Activated T-helper 1 cell treated with Interleukin-2 at 50 U/mL for 16 hours (primary cell): Measurements from ENCODE around the gene ZNF627.
"Not testable (repeated sequence)": the region's sequence is repeated elsewhere in the genome, so short reads cannot be mapped to it uniquely, and the experiment has no call there.

Experiments used
- DNase-seq: peaks from one replicate; pipeline ENCODE4 v3.0.0-alpha.2; 2020; ENCODE audit warnings: low read depth

Gene ZNF627

DNA sequence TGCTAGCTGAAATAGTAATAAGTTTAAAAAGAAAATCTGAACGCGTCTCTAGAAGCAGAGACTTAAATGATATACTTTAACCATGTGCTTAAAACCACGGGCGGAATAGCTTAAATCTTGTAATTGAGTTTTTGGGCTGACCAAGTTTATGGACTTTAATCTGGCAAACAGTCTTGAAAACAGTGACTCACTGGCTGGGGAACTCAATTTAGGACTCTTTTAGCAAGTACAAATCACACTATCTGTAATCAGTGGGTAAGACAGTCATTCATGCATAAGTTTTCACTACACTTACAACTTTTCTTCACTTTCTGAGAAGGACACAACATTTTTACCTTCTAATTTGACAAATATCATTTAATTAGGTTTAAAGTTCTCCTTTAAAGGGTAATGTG, 26.8 kb downstream of the ZNF627 start:
- no peak for DNase-seq

GRCh38 chr19:11626252-11626651, 29.0 kb downstream of the ZNF627 start:
- DNase-seq: no peak

GRCh38 chr19:11633223-11633622, 35.9 kb downstream of the ZNF627 start:
- DNase-seq: no peak

DNA sequence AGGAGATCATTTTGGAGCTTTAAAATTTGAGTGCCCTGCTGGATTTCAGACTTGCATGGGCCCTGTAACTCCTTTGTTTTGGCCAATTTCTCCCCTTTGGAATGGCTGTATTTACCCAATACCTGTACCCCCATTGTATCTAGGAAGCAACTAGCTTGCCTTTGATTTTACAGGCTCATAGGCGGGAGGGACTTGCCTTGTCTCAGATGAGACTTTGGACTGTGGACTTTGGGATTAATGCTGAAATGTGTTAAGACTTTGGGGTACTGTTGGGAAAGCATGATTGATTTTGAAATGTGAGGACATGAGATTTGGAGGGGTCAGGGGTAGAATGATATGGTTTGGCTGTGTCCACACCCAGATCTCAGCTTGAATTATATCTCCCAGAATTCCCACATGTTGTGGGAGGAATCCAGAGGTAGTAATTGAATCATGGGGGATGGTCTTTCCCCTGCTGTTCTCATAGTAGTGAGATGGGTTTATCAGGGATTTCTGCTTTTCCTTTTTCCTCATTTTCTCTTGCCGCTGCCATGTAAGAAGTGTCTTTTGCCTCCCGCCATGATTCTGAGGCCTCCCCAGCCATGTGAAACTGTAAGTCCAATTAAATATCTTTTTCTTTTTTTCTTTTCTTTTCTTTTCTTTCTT, 36.9 kb downstream of the ZNF627 start:
- not testable (repeated sequence) for DNase-seq

DNA sequence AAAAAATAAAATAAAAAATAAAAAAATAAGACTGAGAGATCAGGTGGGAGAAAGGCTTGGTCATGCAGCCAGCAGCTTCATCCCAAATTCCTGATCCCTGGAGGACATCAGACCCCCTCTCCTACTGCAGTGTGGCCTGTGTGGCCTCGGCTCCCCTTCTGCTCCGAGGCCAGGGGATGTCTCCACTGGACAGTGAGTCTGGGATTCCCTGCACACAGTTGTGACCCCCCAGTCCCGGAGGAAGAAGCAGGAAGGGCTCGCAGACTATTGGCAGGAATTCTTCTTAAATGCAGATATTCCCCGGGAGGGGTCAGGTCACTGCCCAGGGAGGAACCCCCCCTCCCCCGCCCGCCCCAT, 41.9 kb downstream of the ZNF627 start:
- no peak for DNase-seq

- DNase-seq: peak; percentile 47
Observed at GRCh38 chr19:11639602-11640471, 42.6 kb downstream of the ZNF627 start.

DNA sequence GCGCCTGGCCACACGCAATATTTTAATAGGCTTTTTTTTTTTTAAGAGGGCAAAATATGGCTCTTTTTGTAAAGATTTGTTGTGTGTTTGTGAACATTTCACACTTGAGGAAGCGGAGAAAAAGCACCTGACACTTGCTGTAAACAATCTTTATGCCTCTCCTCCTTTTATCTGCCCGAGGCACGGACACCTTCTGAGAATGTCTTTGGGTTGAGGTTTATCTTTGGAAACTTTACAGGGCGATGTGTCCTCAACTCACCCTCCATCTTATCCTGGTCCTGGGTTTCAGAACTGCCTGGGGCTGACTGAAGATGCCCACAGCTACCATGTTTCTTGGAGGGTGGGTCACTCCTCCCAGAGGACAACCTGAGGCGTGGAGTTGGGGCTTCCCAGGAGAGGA, 44.0 kb downstream of the ZNF627 start:
- DNase-seq: no peak

DNA sequence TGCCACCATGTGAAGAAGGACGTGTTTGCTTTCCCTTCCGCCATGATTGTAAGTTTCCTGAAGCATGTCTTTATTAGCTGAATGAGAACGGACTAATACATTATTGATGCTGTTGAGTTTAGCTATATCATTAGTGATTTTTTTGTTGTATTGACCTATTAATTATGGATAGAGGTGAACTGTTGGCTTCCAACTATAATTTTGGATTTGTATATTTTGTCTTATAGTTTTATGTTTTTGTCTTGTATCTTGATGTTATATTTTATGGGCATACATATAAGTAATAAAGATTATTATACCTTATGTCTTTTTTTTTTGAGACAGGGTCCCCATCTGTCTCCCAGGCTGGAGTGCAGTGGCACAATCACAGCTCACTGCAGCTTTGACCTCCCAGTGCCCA, 45.6 kb downstream of the ZNF627 start:
- DNase-seq: no peak

GRCh38 chr19:11649941-11650340, 52.7 kb downstream of the ZNF627 start:
- no peak for DNase-seq

DNA sequence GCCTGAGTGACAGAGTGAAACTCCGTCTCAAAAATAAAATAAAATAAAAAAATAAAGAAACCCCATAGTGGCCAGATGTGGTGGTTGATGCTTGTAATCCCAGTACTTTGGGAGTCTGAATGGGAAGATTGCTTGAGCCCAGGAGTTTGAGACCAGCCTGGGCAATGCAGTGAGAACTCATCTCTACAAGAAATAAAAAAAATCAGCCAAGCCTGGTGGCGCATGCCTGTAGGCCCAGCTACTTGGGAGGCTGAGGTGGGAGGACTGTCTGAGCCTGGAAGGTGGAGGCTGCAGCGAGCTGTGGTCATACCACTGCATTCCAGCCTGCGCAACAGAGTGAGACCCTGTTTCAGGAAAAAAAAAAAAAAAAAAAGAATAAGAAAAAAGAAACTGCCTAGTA, 53.8 kb downstream of the ZNF627 start:
- no peak for DNase-seq

DNA sequence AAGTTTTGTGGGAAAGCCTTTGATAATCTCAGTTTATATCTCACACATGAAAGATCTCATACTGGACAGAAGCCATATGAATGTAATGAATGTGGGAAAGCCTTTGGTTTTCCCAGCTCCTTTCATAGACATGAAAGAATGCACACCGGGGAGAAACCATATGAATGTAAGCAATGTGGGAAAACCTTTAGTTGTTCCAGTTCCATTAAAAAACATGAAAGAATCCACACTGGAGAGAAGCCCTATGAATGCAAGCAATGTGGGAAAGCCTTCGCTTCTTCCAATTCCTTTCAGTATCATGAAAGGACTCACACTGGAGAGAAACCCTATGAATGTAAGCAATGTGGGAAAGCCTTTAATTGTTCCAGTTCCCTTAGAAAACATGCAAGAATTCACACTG, 54.8 kb downstream of the ZNF627 start:
- no peak for DNase-seq

DNA sequence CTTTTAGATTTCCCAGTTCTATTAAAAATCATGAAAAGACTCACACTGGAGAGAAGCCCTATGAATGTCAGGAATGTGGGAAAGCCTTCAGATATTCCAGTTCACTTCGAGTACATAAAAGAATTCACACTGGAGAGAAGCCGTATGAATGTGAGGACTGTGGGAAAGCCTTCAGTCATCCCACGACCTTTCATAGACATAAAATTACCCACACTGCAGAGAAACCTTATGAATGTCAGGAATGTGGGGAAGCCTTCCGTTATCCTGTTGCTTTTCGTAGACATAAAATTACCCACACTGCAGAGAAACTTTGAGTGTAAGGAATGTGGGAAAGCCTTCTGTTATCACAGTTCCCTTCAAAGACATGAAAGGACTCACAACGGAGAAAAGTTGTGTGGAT, 55.2 kb downstream of the ZNF627 start:
- no peak for DNase-seq

DNA sequence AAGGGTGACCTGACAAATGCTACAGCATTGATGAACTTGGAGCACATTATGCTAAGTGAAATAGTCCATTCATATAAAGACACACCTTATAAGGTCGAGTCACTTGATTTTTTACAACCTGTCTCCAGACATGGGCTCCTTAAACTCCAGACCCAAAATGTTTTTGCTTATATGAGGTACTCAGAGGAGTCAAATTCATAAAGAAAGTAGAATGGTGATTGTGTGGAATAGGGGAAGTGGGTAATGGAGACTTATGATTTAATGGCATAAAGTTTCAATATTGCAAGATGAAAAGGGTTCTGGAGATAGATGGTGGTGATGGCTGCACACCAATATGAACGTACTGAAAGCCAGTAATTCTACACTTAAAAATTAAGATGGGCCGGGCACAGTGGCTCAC, 59.3 kb downstream of the ZNF627 start:
- no peak for DNase-seq

GRCh38 chr19:11657307-11657706, 60.0 kb downstream of the ZNF627 start:
- no peak for DNase-seq

- DNase-seq: no peak
Observed at GRCh38 chr19:11658970-11659369, 61.7 kb downstream of the ZNF627 start.

- no peak for DNase-seq
Observed at GRCh38 chr19:11659612-11660011, 62.3 kb downstream of the ZNF627 start.

GRCh38 chr19:11662278-11662677, 65.0 kb downstream of the ZNF627 start:
- no peak for DNase-seq

DNA sequence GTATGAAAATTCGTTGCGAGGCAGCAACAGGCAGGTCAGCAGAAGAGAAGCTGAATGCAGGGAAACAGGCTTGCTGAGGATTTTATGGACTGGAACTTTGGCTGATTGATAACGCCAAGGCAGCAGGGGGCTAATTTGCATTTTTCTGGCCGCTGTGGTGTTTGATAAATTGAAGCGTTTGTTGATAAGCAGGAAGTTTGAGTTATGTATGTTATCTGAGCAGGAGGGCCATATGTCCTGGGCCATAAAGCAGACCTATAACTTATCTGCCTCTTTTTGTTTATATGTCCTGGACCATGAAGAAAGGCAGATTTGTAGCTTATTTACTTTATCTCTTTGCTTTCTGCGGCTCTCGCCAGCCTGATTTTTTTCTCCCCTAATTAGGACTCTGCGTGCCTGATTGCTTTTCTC, 65.9 kb downstream of the ZNF627 start:
- DNase-seq: no peak
